B cell (primary cell): ENCODE data around the gene MIPOL1. TPM values are rescaled to one million over a fixed set of nuclear protein-coding genes. Genes with fewer than 3 reads are reported as not detected.

Experiments used
- ATAC-seq: fragments of 200-7000 bp; cut with Tn5 transposase; one replicate; pipeline ENCODE4 v1.10.0; 2021; ENCODE audit warnings: low read depth, mild to moderate bottlenecking, moderate number of reproducible peaks, moderate library complexity
- CTCF ChIA-PET: fragments of 350-600 bp; sonication (Branson Sonifier 250); formaldehyde crosslinking; loops from one replicate; lab custom pipeline; 2021; ENCODE audit warnings: antibody characterized with exemption, inconsistent platforms; lab: Charles Lee
- POLR2A ChIA-PET: fragments of 350-600 bp; sonication (Branson Sonifier 250); formaldehyde crosslinking; loops from one replicate; lab custom pipeline; 2021; ENCODE audit warnings: antibody characterized with exemption; lab: Charles Lee
- DNase-seq: peaks from one replicate; pipeline ENCODE4 v3.0.0; 2013
- H2AFZ ChIP-seq: 2 replicates; pipeline ENCODE4 v1.6.1; 2012; ENCODE audit warnings: mild to moderate bottlenecking, low read depth, low read length; ENCODE audit not compliant: insufficient read depth, poor library complexity, severe bottlenecking
- H3K27ac ChIP-seq, 2 donors: 1 replicate in 1 of 2; 2 replicates in 1 of 2; pipeline ENCODE4 v1.5.1; 2012 to 2013; ENCODE audit warnings: low read length in 2 of 2, mild to moderate bottlenecking in 2 of 2, moderate library complexity in 1 of 2
- H3K27me3 ChIP-seq, 4 experiments: fragments of 200-600 bp in 1 of 4; sonication (generic) in 1 of 4; replicated peaks in 1 of 4; 1 replicate in 2 of 4; 2 replicates in 2 of 4; pipeline versions ENCODE4 v1.6.1 to v1.7.0; 2013 to 2016; ENCODE audit warnings: low read length in 3 of 4, mild to moderate bottlenecking in 2 of 4, mixed read lengths in 1 of 4, moderate library complexity in 1 of 4; ENCODE audit not compliant: insufficient read depth in 4 of 4, control insufficient read depth in 3 of 4; ENCODE audit errors: control extremely low read depth in 1 of 4
- H3K36me3 ChIP-seq, 2 experiments: replicated peaks in 1 of 2; 1 replicate in 1 of 2; 2 replicates in 1 of 2; pipeline versions ENCODE4 v1.6.1 to v1.7.1; 2013; ENCODE audit warnings: low read length in 1 of 2; ENCODE audit not compliant: insufficient read depth in 2 of 2, control insufficient read depth in 1 of 2; ENCODE audit errors: control extremely low read depth in 1 of 2, extremely low read depth in 1 of 2
- H3K4me1 ChIP-seq, 2 donors: fragments of 200-600 bp in 1 of 2; sonication (generic) in 1 of 2; 1 replicate in 1 of 2; 2 replicates in 1 of 2; pipeline versions ENCODE4 v1.5.1 to v1.6.1; 2013 to 2017; ENCODE audit warnings: low read length in 2 of 2; ENCODE audit not compliant: control insufficient read depth in 2 of 2, insufficient read depth in 2 of 2
- H3K4me2 ChIP-seq: replicated peaks from 2 replicates; pipeline ENCODE3; 2012; ENCODE audit warnings: mild to moderate bottlenecking, low read depth, low read length; ENCODE audit not compliant: poor library complexity, severe bottlenecking
- H3K4me3 ChIP-seq, 5 experiments: fragments of 200-600 bp in 1 of 5; sonication (generic) in 1 of 5; 1 replicate in 3 of 5; 2 replicates in 2 of 5; pipeline versions ENCODE4 v1.5.1 to v1.7.0; 2011 to 2016; ENCODE audit warnings: low read length in 4 of 5, mild to moderate bottlenecking in 4 of 5, low read depth in 2 of 5, control low read depth in 1 of 5, moderate library complexity in 1 of 5; ENCODE audit not compliant: insufficient read depth in 1 of 5; ENCODE audit errors: control extremely low read depth in 1 of 5, extremely low read depth in 1 of 5
- H3K79me2 ChIP-seq: fragments of 200-600 bp; sonication (generic); one replicate; pipeline ENCODE4 v1.6.0; 2016; ENCODE audit warnings: low read length; ENCODE audit not compliant: control insufficient read depth, insufficient read depth
- H3K9ac ChIP-seq: fragments of 200-600 bp; sonication (generic); 2 replicates; pipeline ENCODE4 v1.6.1; 2017; ENCODE audit warnings: mild to moderate bottlenecking, low read length, moderate library complexity
- H3K9me3 ChIP-seq, 3 donors: one replicate each; pipeline versions ENCODE4 v1.6.1 to v1.7.1; 2013; ENCODE audit warnings: low read length in 2 of 3; ENCODE audit not compliant: control insufficient read depth in 2 of 3, insufficient read depth in 1 of 3; ENCODE audit errors: control extremely low read depth in 1 of 3
- H4K20me1 ChIP-seq: 2 replicates; pipeline ENCODE4 v1.6.0; 2012; ENCODE audit warnings: mild to moderate bottlenecking, low read length; ENCODE audit not compliant: insufficient read depth, control insufficient read depth, poor library complexity, severe bottlenecking
- H3K27ac Mint-ChIP-seq: one replicate; pipeline ENCODE4 v1.8.0; 2021; ENCODE audit warnings: mixed read lengths
- H3K27me3 Mint-ChIP-seq: one replicate; pipeline ENCODE4 v1.8.0; 2021; ENCODE audit warnings: mixed read lengths
- H3K4me1 Mint-ChIP-seq: one replicate; pipeline ENCODE4 v1.8.0; 2021; ENCODE audit warnings: mixed read lengths
- H3K4me3 Mint-ChIP-seq: one replicate; pipeline ENCODE4 v1.8.0; 2021; ENCODE audit warnings: mixed read lengths
- H3K9me3 Mint-ChIP-seq: one replicate; pipeline ENCODE4 v1.8.0; 2022; ENCODE audit warnings: mixed read lengths; ENCODE audit not compliant: insufficient read depth
- CTCF ChIP-seq: fragments of 200-600 bp; IDR thresholded peaks from one replicate; pipeline ENCODE4 v1.8.0; 2022; ENCODE audit warnings: antibody characterized with exemption, mild to moderate bottlenecking
- EZH2 ChIP-seq: IDR thresholded peaks from 2 replicates; pipeline ENCODE4 v1.6.1; 2012; ENCODE audit warnings: borderline replicate concordance, low read depth, mild to moderate bottlenecking, moderate library complexity, low read length; ENCODE audit not compliant: insufficient read depth, poor library complexity, severe bottlenecking
- WGBS: methylation state at CpG from one replicate; pipeline ENCODE4 v1.1.5; 2013; ENCODE audit warnings: missing lambda C conversion rate; ENCODE audit not compliant: insufficient coverage; 5-methylcytosine and 5-hydroxymethylcytosine counted together
- intact Hi-C: fragments of 100-400 bp; cut with micrococcal nuclease; formaldehyde crosslinking; loops from one replicate; pipeline ENCODE4 v1.10.0; 2022
- polyA plus RNA-seq: library from polyadenylated mRNA; depleted of rRNA; stranded (reverse); fragments of >200 nt; gene quantifications from 2 replicates; pipeline ENCODE4 v1.2.3, GENCODE V29; 2012
- total RNA-seq, 2 donors: library from RNA; stranded (reverse); fragments of 120-200 nt in 1 of 2; gene quantifications; 1 replicate in 1 of 2; 2 replicates in 1 of 2; pipeline versions ENCODE4 v1.2.3 to v1.2.4, GENCODE V29; 2013 to 2022

Gene MIPOL1
- total and polyA plus RNA-seq, 2 donors (not counting 1 experiment from before 2014, with no cell fraction given), result 0.17 TPM; not detected in 1

- ChIA-PET CTCF (no interaction called here), POLR2A (no interaction called here)
- Histone ChIP-seq H4K20me1 (no peaks in the 10 kb centered on the region), H3K9me3 (peaks cover 0 to 3% (median 0%) of the 10 kb centered on the region in 3 donors), H3K9ac (no peak overlapping the region), H3K79me2 (no peaks in the 10 kb centered on the region), H3K27ac (no peak overlapping the region), H3K27me3 (no peaks in the 10 kb centered on the region), H3K4me1 (no peaks in the 10 kb centered on the region), H3K36me3 (no peaks in the 10 kb centered on the region), H3K4me2 (no peak overlapping the region), H3K4me3 (no peak overlapping the region), H2AFZ (no peak overlapping the region)
- intact Hi-C loops, result no loop called here
- H3K4me1 Mint-ChIP-seq, result no peaks in the 10 kb centered on the region
- H3K9me3 Mint-ChIP-seq, result peaks cover 4% of the 10 kb centered on the region
- TF ChIP-seq CTCF (no peak), EZH2 (no peak)
- H3K27ac Mint-ChIP-seq, result no peak overlapping the region
- WGBS, result no CpG with 5 or more reads among the region's 1 CpG
- H3K4me3 Mint-ChIP-seq, result no peak overlapping the region
- DNase-seq (no peak), ATAC-seq (no peak)
- no peaks in the 10 kb centered on the region for H3K27me3 Mint-ChIP-seq
Observed at GRCh38 chr14:37429618-37430017, 231.9 kb downstream of the MIPOL1 start.

DNA sequence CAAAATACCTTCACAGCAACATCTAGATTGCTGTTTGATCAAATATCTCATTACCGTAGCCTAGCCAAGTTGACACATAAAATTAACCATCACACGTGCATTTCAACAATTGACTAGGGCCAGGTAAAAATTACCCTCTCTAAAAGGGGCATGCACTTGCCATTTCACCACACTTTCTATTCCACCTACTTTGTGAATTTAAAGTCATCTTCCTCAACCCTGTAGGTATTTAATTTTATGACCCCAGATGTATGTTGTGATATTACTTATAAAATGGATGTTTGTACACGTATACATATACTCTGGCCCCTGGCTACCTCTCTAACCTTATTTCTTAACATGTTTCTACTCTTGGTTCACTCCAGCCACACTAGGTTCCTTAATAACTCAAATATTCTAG is 237.1 kb downstream of the MIPOL1 start:
- H3K4me1 Mint-ChIP-seq, result no peaks in the 10 kb centered on the region
- WGBS, result 100% methylated on average over 2 of the region's 3 CpGs
- no peaks in the 10 kb centered on the region for H4K20me1 ChIP-seq
- H3K4me1 ChIP-seq, result no peaks in the 10 kb centered on the region
- H3K9ac ChIP-seq, result no peak overlapping the region
- no peak overlapping the region for H3K27ac Mint-ChIP-seq
- POLR2A ChIA-PET, result no interaction called here
- TF ChIP-seq CTCF, result no peak
- no peak for TF ChIP-seq EZH2
- H3K36me3 ChIP-seq, result no peaks in the 10 kb centered on the region
- no peak for DNase-seq
- intact Hi-C loops, result no loop called here
- no peak overlapping the region for H3K27ac ChIP-seq
- H3K4me2 ChIP-seq, result no peak overlapping the region
- CTCF ChIA-PET, result no interaction called here
- no peak overlapping the region for H3K4me3 Mint-ChIP-seq
- H3K79me2 ChIP-seq, result no peaks in the 10 kb centered on the region
- no peak overlapping the region for H3K4me3 ChIP-seq
- H3K9me3 Mint-ChIP-seq, result no peaks in the 10 kb centered on the region
- no peak for ATAC-seq
- no peak overlapping the region for H2AFZ ChIP-seq
- H3K27me3 ChIP-seq, result no peaks in the 10 kb centered on the region
- H3K9me3 ChIP-seq, result no peaks in the 10 kb centered on the region
- no peaks in the 10 kb centered on the region for H3K27me3 Mint-ChIP-seq
